IMR-90 (cell line): ENCODE measurements around the gene PRMT1. TPM values are rescaled to one million over a fixed set of nuclear protein-coding genes. Genes with fewer than 3 reads are reported as not detected.

Experiments used
- ATAC-seq: fragments of 200-7000 bp; cut with Tn5 transposase; 2 replicates; pipeline ENCODE4 v1.9.1; 2020; ENCODE audit warnings: low read depth, mild to moderate bottlenecking, moderate library complexity
- BruUV-seq: library from RNA; stranded (reverse); fragments of 400-500 nt; replicated peaks from 2 replicates; lab custom pipeline; 2021; lab: Mats Ljungman, UMichigan
- CTCF ChIA-PET: fragments of 300-600 bp; formaldehyde crosslinking; extraction: SDS; loops from one replicate; lab custom pipeline; 2021; ENCODE audit warnings: antibody characterized with exemption; lab: Yijun Ruan, JAX
- POLR2A ChIA-PET: fragments of 300-600 bp; sonication (Branson Sonifier 250); formaldehyde crosslinking; loops from one replicate; lab custom pipeline; 2022; ENCODE audit warnings: antibody characterized with exemption; ENCODE audit not compliant: unreplicated experiment; lab: Charles Lee
- DNase-seq: peaks from one replicate; pipeline ENCODE4 v3.0.0; 2013
- H2AFZ ChIP-seq: replicated peaks from 2 replicates; pipeline ENCODE3; 2013; ENCODE audit warnings: low read length, mild to moderate bottlenecking; ENCODE audit not compliant: poor library complexity
- H2AK5ac ChIP-seq: 2 replicates; pipeline ENCODE4 v1.6.1; 2013; ENCODE audit warnings: low read depth, low read length, inconsistent platforms
- H2AK9ac ChIP-seq: replicated peaks from 2 replicates; pipeline ENCODE3; 2013; ENCODE audit warnings: mild to moderate bottlenecking, low read depth, low read length, moderate library complexity; ENCODE audit not compliant: poor library complexity
- H2BK120ac ChIP-seq: 2 replicates; pipeline ENCODE4 v1.6.1; 2013; ENCODE audit warnings: low read depth, low read length, inconsistent platforms
- H2BK15ac ChIP-seq: 3 replicates; pipeline ENCODE4 v1.6.1; 2013; ENCODE audit warnings: low read depth, low read length, inconsistent platforms
- H2BK20ac ChIP-seq: 2 replicates; pipeline ENCODE4 v1.6.1; 2013; ENCODE audit warnings: low read depth, mild to moderate bottlenecking, inconsistent platforms, low read length, moderate library complexity
- H2BK5ac ChIP-seq: 2 replicates; pipeline ENCODE4 v1.6.1; 2013; ENCODE audit warnings: mild to moderate bottlenecking, low read depth, low read length, inconsistent platforms; ENCODE audit not compliant: poor library complexity, severe bottlenecking
- H3K14ac ChIP-seq: replicated peaks from 2 replicates; pipeline ENCODE4 v1.6.1; 2013; ENCODE audit warnings: low read depth, low read length, inconsistent platforms
- H3K18ac ChIP-seq: 2 replicates; pipeline ENCODE4 v1.6.1; 2013; ENCODE audit warnings: low read depth, low read length, control low read depth
- H3K23ac ChIP-seq: 2 replicates; pipeline ENCODE4 v1.6.1; 2013; ENCODE audit warnings: low read depth, low read length, inconsistent platforms
- H3K27ac ChIP-seq: 2 replicates; pipeline ENCODE4 v1.5.1; 2013; ENCODE audit warnings: mild to moderate bottlenecking, control low read depth, low read length; ENCODE audit not compliant: insufficient read depth
- H3K27me3 ChIP-seq: 2 replicates; pipeline ENCODE4 v1.6.1; 2013; ENCODE audit warnings: low read length; ENCODE audit not compliant: control insufficient read depth, insufficient read depth
- H3K36me3 ChIP-seq: 2 replicates; pipeline ENCODE4 v1.6.1; 2013; ENCODE audit warnings: low read length, mixed read lengths; ENCODE audit not compliant: control insufficient read depth, insufficient read depth
- H3K4ac ChIP-seq: 2 replicates; pipeline ENCODE4 v1.6.1; 2013; ENCODE audit warnings: low read depth, low read length, inconsistent platforms
- H3K4me1 ChIP-seq: 2 replicates; pipeline ENCODE4 v1.6.1; 2013; ENCODE audit warnings: low read length, mixed read lengths; ENCODE audit not compliant: control insufficient read depth, insufficient read depth
- H3K4me2 ChIP-seq: 2 replicates; pipeline ENCODE4 v1.6.1; 2013; ENCODE audit warnings: low read depth, mild to moderate bottlenecking, control low read depth, low read length, moderate library complexity
- H3K4me3 ChIP-seq: 2 replicates; pipeline ENCODE4 v1.5.1; 2013; ENCODE audit warnings: low read depth, mild to moderate bottlenecking, control low read depth, low read length, moderate library complexity; ENCODE audit not compliant: insufficient read depth
- H3K56ac ChIP-seq: 2 replicates; pipeline ENCODE4 v1.6.1; 2013; ENCODE audit warnings: low read length, inconsistent platforms; ENCODE audit not compliant: insufficient read depth; ENCODE audit errors: extremely low read depth
- H3K79me1 ChIP-seq, 2 experiments: 2 replicates each; pipeline ENCODE4 v1.6.1; 2013; ENCODE audit warnings: low read length in 2 of 2, inconsistent platforms in 1 of 2, low read depth in 1 of 2
- H3K9ac ChIP-seq: 2 replicates; pipeline ENCODE4 v1.6.1; 2013; ENCODE audit warnings: low read depth, low read length, control low read depth
- H3K9me1 ChIP-seq: 2 replicates; pipeline ENCODE4 v1.6.1; 2013; ENCODE audit warnings: low read length, inconsistent platforms; ENCODE audit not compliant: insufficient read depth
- H3K9me3 ChIP-seq: 2 replicates; pipeline ENCODE4 v1.6.1; 2013; ENCODE audit warnings: low read length; ENCODE audit not compliant: control insufficient read depth, insufficient read depth
- H4K20me1 ChIP-seq: 2 replicates; pipeline ENCODE4 v1.6.1; 2013; ENCODE audit warnings: low read length, inconsistent platforms; ENCODE audit not compliant: insufficient read depth
- H4K5ac ChIP-seq: 2 replicates; pipeline ENCODE4 v1.6.1; 2013; ENCODE audit warnings: mild to moderate bottlenecking, low read depth, low read length, control low read depth
- H4K8ac ChIP-seq, 2 experiments: 2 replicates each; pipeline ENCODE4 v1.6.1; 2013; ENCODE audit warnings: low read depth in 2 of 2, low read length in 2 of 2, control low read depth in 1 of 2, inconsistent platforms in 1 of 2
- H4K91ac ChIP-seq: 2 replicates; pipeline ENCODE4 v1.6.1; 2013; ENCODE audit warnings: low read depth, low read length, inconsistent platforms; ENCODE audit not compliant: insufficient read depth
- BHLHE40 ChIP-seq: fragments of 150-350 bp; IDR thresholded peaks from 2 replicates; pipeline ENCODE4 v1.6.1; 2016; ENCODE audit warnings: mild to moderate bottlenecking, low read depth, low read length
- ELK1 ChIP-seq: fragments of 150-350 bp; IDR thresholded peaks from 2 replicates; pipeline ENCODE4 v1.6.1; 2016; ENCODE audit warnings: low read depth, mild to moderate bottlenecking, low read length, moderate library complexity, borderline replicate concordance
- MAFK ChIP-seq: IDR thresholded peaks from 2 replicates; pipeline ENCODE4 v1.6.1; 2012; ENCODE audit warnings: low read depth, low read length, improper control_type of control experiment
- NFE2L2 ChIP-seq: fragments of 150-350 bp; IDR thresholded peaks from 2 replicates; pipeline ENCODE4 v1.6.1; 2016; ENCODE audit warnings: low read depth, mild to moderate bottlenecking, low read length
- USF2 ChIP-seq: fragments of 150-350 bp; IDR thresholded peaks from 2 replicates; pipeline ENCODE4 v1.6.1; 2017; ENCODE audit warnings: mild to moderate bottlenecking, antibody characterized with exemption, low read length, low read depth
- WGBS, 2 experiments: methylation state at CpG; one replicate each; pipeline versions ENCODE4 v1.1.5 to v1.1.7; 2013; ENCODE audit warnings: missing lambda C conversion rate in 2 of 2; ENCODE audit not compliant: insufficient read length in 1 of 2; ENCODE audit errors: extremely low coverage in 2 of 2; 5-methylcytosine and 5-hydroxymethylcytosine counted together
- dilution Hi-C: fragments of 300-500 bp; cut with HindIII; formaldehyde crosslinking; loops from one replicate; pipeline ENCODE4 v1.14.3; 2018; ENCODE audit warnings: low sequenced_read_pairs; ENCODE audit not compliant: unreplicated experiment
- in situ Hi-C: fragments of 300-500 bp; cut with MboI; formaldehyde crosslinking; loops from 3 replicates; pipeline ENCODE4 v1.14.3; 2019; ENCODE audit warnings: low sequenced_read_pairs, inconsistent platforms, mixed read lengths
- intact Hi-C: fragments of 100-400 bp; cut with micrococcal nuclease; formaldehyde crosslinking; loops from 2 replicates; pipeline ENCODE4 v1.10.0; 2022
- polyA plus RNA-seq, 3 experiments: library from polyadenylated mRNA; depleted of rRNA; stranded (reverse); fragments of >200 nt; gene quantifications; 2 replicates each; pipeline ENCODE4 v1.2.3, GENCODE V29; 2012; ENCODE audit warnings: low replicate concordance in 1 of 3
- total RNA-seq: library from RNA; depleted of rRNA; stranded (reverse); fragments of >200 nt; gene quantifications from 2 replicates; pipeline ENCODE4 v1.2.3, GENCODE V29; 2012

Gene PRMT1
- total and polyA plus RNA-seq, 2 of the 4 experiments (the other 2 are of a cell fraction), result 497 to 840 TPM

DNA sequence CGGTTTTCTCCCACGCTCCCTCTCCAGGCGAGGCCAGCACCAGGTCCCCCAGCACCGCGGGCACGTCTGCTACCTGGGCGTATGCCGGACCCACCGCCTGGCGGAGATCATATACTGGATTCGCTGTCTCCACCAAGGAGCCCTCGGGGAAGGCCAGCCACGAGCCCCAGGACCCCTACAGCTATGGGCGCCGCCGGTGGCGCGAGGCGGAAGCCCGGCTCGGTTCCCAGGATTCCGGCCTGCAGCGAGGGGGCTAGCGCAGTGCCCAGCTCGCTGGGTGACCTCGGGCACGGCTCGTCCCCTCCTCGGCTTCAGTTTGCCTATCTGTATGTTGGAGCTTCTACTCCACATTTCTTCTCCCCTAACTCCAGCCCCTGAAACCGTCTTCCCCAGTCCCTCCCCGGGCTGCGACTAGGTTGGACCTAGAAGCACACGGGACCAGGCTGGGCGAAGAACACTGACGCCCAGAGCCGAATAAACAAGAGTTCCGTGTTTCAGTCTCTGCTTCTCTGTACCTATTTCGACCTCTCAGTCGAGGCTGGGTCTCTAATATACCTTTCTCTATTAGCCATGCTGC, 13.1 kb downstream of the PRMT1 start:
- peak overlapping the region; percentile 96 for H2AFZ ChIP-seq
- H3K4me3 ChIP-seq, result peak overlapping the region; percentile 69
- peaks cover 9% of the 10 kb centered on the region for H3K4me1 ChIP-seq
- POLR2A ChIA-PET, result interaction anchor here (0.5 to 1.0 kb wide), 3 partner anchors 13 to 112 kb away, joined by 4 to 8 read pairs (median 4); partner anchors contain the start of gene PRMT1
- peak overlapping the region; percentile 66 for H3K27ac ChIP-seq
- peak overlapping the region; percentile 90 for H3K23ac ChIP-seq
- intact Hi-C loops (loop anchor here (2.0 to 5.0 kb wide), 2 partner anchors 77 to 112 kb away; partner anchors contain the start of gene AP2A1), in situ Hi-C loops (no loop called here), dilution Hi-C loops (no loop called here)
- H3K9ac ChIP-seq, result peak overlapping the region; percentile 76
- 17% methylated on average over 26 of the region's 39 CpGs; no CpG with 5 or more reads in 1 of the 2 experiments for WGBS, 2 experiments
- peaks cover 16% of the 10 kb centered on the region for H4K20me1 ChIP-seq
- peak overlapping the region; percentile 96 for H3K4me2 ChIP-seq
- peak overlapping the region; percentile 38 to 67; a peak in 2 of 4 replicates for H4K8ac ChIP-seq
- no peaks in the 10 kb centered on the region for H3K27me3 ChIP-seq
- ATAC-seq (peak; percentile 6), DNase-seq (no peak)
- H3K18ac ChIP-seq, result no peak overlapping the region
- peaks cover 6 to 49% of the 10 kb centered on the region in 2 experiments; a peak in 3 of 4 replicates for H3K79me1 ChIP-seq
- no peak for TF ChIP-seq NFE2L2
- TF ChIP-seq BHLHE40, result no peak
- no peak for TF ChIP-seq MAFK
- TF ChIP-seq ELK1, result no peak
- TF ChIP-seq USF2, result no peak
- H2BK5ac ChIP-seq, result no peak overlapping the region
- no peaks in the 10 kb centered on the region for H3K9me3 ChIP-seq
- no peak overlapping the region for H2BK15ac ChIP-seq
- H2BK20ac ChIP-seq, result no peak overlapping the region
- peaks cover 5% of the 10 kb centered on the region; the same call in 1 of the 2 replicates for H3K9me1 ChIP-seq
- peak overlapping the region; percentile 44; the same call in 1 of the 2 replicates for H4K5ac ChIP-seq
- H3K56ac ChIP-seq, result no peak overlapping the region
- peak overlapping the region; percentile 84; the same call in 1 of the 2 replicates for H3K14ac ChIP-seq
- peak overlapping the region; percentile 69; the same call in 1 of the 2 replicates for H4K91ac ChIP-seq
- no TSS peak for BruUV-seq
- CTCF ChIA-PET, result interaction anchor here (1.3 kb wide), 1 partner anchor 9 kb away, joined by 5 read pairs; no protein-coding TSS in a partner anchor
- H2BK120ac ChIP-seq, result no peak overlapping the region
- peak overlapping the region; percentile 74 for H3K4ac ChIP-seq
- peak overlapping the region; percentile 92 for H2AK9ac ChIP-seq
- peak overlapping the region; percentile 33; the same call in 1 of the 2 replicates for H2AK5ac ChIP-seq
- H3K36me3 ChIP-seq, result peaks cover 23% of the 10 kb centered on the region
